ENCODE data around the gene QSOX2.
"Not testable (repeated sequence)": the region's sequence is repeated elsewhere in the genome, so short reads cannot be mapped to it uniquely, and the experiment has no call there.

Gene QSOX2

GRCh38 chr9:136281421-136282271 is 36.0 kb upstream of the QSOX2 start:
- no peak for DNase-seq

GRCh38 chr9:136280535-136281315 is 35.1 kb upstream of the QSOX2 start:
- no peak for DNase-seq

- no peak for DNase-seq
Measured at GRCh38 chr9:136279471-136279870, 33.9 kb upstream of the QSOX2 start.

- no peak for DNase-seq
Measured at GRCh38 chr9:136278894-136279293, 33.3 kb upstream of the QSOX2 start.

- no peak for DNase-seq
Measured at GRCh38 chr9:136278221-136278620, 32.6 kb upstream of the QSOX2 start.

DNA sequence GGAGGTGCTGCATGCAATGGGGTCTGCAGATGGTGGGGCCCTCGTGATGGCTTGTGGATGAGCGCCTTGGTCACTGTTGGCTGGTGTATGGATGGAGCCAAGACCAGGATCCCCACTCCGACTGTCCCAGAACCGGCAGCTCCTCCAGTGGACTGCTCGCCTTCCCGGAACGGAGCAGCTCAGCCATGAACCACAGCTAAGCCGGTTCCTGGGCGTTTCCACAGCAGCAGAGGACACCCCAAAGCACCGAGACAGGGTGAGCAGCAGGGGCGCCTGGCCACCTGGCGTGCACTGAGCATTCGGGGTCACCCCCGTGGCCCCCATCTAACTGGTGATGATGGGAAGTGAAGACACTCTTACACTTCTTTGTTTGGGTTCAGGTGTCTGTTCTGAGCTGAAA is 32.1 kb upstream of the QSOX2 start:
- DNase-seq: no peak

DNA sequence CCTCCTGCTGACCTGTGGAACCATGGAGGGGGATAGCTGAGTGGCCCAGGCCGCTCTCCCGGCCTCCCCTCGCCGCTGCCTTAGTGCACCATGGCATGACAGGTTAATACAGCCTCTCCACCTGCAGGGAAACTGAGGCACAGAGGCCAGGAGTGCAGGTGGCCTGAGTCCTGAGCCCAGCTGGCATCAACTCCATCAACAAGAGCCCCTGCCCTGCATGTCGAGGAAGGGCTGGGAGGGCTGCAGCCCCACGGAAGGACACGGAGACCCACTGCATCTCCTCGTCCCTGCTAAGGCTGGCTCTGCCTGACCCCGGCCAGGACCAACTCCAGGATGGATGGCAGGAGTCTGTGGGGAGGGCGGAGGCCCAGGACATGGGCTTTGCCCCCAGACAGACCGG is 31.1 kb upstream of the QSOX2 start:
- no peak for DNase-seq

GRCh38 chr9:136275655-136276429 is 30.2 kb upstream of the QSOX2 start:
- DNase-seq: no peak

- DNase-seq: no peak
Measured at GRCh38 chr9:136274786-136275654, 29.4 kb upstream of the QSOX2 start.

- no peak for DNase-seq
Measured at GRCh38 chr9:136273921-136274785, 28.5 kb upstream of the QSOX2 start.

DNA sequence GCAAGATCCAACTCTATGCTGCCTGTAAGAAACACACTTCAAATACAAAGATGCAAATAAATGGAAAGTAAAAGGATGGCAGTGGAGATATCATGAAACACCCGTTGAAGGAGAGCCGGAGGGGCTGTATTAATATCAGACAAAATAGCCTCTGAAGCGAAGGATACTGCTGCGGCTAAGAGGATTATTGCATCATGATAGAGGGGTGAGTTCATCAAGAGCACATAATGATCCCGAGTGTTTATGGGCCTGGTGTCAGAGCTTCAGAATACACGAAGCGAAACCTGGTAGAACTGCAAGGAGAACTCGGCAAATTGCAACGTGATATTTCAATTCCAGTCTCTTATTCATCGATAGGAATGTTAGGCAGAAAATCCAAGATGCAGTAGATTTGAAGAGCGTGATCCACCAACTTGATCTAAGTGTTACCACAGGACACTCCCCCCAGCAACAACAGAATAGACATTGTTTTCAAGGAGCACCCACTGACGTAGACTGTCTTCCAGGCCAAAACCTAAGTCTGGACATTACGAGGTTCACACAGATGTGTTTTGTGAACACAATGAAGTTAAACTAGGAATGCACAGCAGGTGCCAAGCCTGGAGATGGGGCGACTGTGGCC is 27.7 kb upstream of the QSOX2 start:
- DNase-seq: no peak

- DNase-seq: no peak
Measured at GRCh38 chr9:136270173-136270705, 24.6 kb upstream of the QSOX2 start.

GRCh38 chr9:136268735-136269134 is 23.1 kb upstream of the QSOX2 start:
- DNase-seq: no peak

DNA sequence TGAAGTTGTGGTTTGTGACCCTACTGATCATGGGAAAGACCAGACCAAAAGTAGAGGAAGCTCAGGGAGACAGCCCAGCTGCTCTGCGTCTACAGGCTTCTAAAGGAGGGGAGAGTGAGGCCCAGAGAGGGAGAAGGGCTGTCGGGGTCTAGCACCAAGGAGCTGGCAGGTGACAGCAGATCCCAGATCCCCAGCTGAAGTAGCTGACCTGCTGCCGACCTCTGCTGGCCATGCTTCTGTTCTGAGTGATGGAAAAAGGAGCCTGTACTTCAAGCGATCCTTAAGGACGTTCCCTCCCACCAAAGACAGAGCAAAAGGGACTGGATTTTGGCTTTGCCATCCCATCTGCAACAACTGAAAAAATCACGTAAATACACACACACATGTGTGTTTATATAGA is 22.7 kb upstream of the QSOX2 start:
- no peak for DNase-seq

DNA sequence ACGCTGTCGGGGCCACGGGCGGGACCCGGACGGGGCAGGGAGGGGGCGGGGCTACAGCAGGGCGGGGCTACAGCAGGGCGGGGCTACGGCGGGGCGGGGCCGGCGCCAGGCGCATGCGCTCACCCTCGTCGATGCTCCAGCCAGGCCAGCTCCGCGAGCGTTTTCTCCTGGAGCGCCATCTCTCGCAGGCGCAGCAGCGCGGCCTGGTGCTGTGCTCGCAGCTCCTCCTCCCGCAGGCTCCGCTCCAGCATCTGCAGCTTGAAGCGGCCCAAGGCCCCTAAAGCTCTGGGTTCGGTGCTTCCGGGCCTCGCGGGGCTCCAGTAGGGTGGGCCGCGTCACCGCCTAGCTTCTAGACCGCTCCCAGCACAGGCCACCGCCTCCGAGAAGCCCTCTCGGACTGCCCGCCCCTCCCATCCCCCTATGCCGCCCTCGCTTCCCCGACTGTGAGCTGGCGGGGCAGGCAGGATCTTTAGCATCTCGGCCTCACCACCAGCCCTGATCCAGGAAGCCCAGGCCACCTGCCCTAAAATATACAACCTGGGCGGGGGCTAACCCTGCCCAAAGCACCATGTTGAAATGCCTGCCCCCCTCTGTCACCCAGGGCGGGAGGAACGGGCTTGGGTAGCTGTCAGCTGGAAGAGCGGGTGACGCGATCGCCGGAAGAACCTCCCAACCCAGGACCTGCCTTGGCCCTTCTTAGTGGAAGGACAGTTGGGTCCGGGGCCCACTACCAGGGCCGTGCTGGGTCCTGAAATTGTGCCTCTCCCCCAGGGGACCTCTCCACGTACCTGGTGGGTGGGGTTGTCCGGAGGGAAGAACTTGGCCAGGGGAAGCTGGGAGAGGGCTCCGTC is 21.9 kb upstream of the QSOX2 start:
- DNase-seq: peak; percentile 86

- DNase-seq: not testable (repeated sequence)
Measured at GRCh38 chr9:136266641-136267040, 21.0 kb upstream of the QSOX2 start.

GRCh38 chr9:136265561-136266355 is 20.1 kb upstream of the QSOX2 start:
- DNase-seq: no peak

All from stimulated activated CD4-positive, alpha-beta T cell treated with anti-CD3 and anti-CD28 coated beads, Interleukin-4, amount 100 ng/mL, for 24 hours (primary cell).